ENCODE measurements around the gene GFPT1.

DNA sequence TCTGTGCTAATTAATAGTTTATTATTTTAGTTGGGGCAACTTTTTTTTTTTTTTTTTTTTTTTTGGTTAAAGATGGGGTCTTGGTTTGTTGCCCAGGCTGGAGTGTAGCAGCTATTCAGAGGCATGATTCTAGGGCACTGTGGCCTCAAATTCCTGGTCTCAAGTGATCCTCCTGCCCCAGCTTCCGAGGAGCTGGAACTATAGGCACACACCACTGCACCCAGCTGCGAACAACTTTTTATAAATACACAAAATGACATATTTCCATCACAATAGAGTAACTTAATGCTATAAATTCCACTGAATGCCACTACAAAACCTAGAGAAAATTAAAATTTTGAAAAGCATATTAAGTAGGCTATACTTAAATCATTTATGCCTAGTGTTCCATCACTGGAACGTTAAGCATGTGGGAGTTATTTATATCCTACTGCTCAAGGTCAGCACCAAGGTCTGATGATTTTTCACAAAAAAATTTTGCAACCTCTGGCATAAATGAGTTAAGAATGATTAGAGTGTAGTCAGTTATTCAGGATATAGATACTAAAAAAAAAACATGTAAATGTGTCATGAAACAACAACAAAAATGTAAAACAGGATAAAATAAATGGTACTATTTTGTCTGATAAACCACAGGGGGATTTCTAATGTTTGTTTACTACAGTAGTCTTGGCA is 46.8 kb downstream of the GFPT1 start:
- TF ChIP-seq, protein P1, sequence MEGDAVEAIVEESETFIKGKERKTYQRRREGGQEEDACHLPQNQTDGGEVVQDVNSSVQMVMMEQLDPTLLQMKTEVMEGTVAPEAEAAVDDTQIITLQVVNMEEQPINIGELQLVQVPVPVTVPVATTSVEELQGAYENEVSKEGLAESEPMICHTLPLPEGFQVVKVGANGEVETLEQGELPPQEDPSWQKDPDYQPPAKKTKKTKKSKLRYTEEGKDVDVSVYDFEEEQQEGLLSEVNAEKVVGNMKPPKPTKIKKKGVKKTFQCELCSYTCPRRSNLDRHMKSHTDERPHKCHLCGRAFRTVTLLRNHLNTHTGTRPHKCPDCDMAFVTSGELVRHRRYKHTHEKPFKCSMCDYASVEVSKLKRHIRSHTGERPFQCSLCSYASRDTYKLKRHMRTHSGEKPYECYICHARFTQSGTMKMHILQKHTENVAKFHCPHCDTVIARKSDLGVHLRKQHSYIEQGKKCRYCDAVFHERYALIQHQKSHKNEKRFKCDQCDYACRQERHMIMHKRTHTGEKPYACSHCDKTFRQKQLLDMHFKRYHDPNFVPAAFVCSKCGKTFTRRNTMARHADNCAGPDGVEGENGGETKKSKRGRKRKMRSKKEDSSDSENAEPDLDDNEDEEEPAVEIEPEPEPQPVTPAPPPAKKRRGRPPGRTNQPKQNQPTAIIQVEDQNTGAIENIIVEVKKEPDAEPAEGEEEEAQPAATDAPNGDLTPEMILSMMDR (IDR thresholded peaks at IDR 0.05), result no peak
- no peak for TF ChIP-seq POLR2A (IDR thresholded peaks at IDR 0.05)

Measured in adrenal gland (tissue), 5 donors.